Neural cell (in vitro differentiated cells): ENCODE data around the gene HOXD3. TPM values are rescaled to one million over a fixed set of nuclear protein-coding genes. Genes with fewer than 3 reads are reported as not detected.
A peak's percentile ranks its signal among the peaks of the same experiment; 100 is the strongest.

Experiments used
- H2AFZ ChIP-seq: fragments of 200-600, 300-800 bp; sonication (generic), shearing (Covaris generic); 2 replicates; pipeline ENCODE4 v1.6.0; 2014; ENCODE audit warnings: low read depth, mild to moderate bottlenecking, antibody characterized with exemption, low read length, moderate library complexity
- H3F3A ChIP-seq: fragments of 200-600 bp; shearing (Covaris generic); 2 replicates; pipeline ENCODE4 v1.6.1; 2016; ENCODE audit warnings: mild to moderate bottlenecking, moderate library complexity, mixed read lengths, antibody characterized with exemption, low read length; ENCODE audit not compliant: insufficient read depth, poor library complexity, severe bottlenecking
- H3K27ac ChIP-seq: fragments of 200-600, 300-800 bp; sonication (generic), shearing (Covaris generic); 2 replicates; pipeline ENCODE4 v1.5.1; 2014; ENCODE audit warnings: mild to moderate bottlenecking, low read length, moderate library complexity
- H3K27me3 ChIP-seq: fragments of 300-800, 200-600 bp; sonication (generic), shearing (Covaris generic); 2 replicates; pipeline ENCODE4 v1.6.0; 2014; ENCODE audit warnings: mild to moderate bottlenecking, low read depth, low read length, moderate library complexity; ENCODE audit not compliant: insufficient read depth
- H3K36me3 ChIP-seq: fragments of 300-800, 200-600 bp; sonication (generic), shearing (Covaris generic); 2 replicates; pipeline ENCODE4 v1.5.1; 2014; ENCODE audit warnings: mild to moderate bottlenecking, antibody characterized with exemption, low read length, moderate library complexity; ENCODE audit not compliant: insufficient read depth
- H3K4me2 ChIP-seq: fragments of 300-800, 200-600 bp; sonication (generic), shearing (Covaris generic); 2 replicates; pipeline ENCODE4 v1.6.0; 2014; ENCODE audit warnings: mild to moderate bottlenecking, low read length
- H3K4me3 ChIP-seq: fragments of 300-800, 200-600 bp; sonication (generic), shearing (Covaris generic); 2 replicates; pipeline ENCODE4 v1.5.1; 2014; ENCODE audit warnings: mild to moderate bottlenecking, low read length, moderate library complexity
- H3K79me2 ChIP-seq: fragments of 200-600 bp; shearing (Covaris generic); replicated peaks from 2 replicates; pipeline ENCODE4 v1.6.0; 2014; ENCODE audit warnings: mild to moderate bottlenecking, low read length, moderate library complexity; ENCODE audit not compliant: insufficient read depth
- H3K9ac ChIP-seq: fragments of 300-800, 200-600 bp; sonication (generic), shearing (Covaris generic); 2 replicates; pipeline ENCODE4 v1.6.1; 2016; ENCODE audit warnings: mild to moderate bottlenecking, low read length, mixed read lengths
- H3K9me2 ChIP-seq: fragments of 200-600 bp; shearing (Covaris generic); 2 replicates; pipeline ENCODE4 v1.6.1; 2016; ENCODE audit warnings: mild to moderate bottlenecking, low read length, mixed read lengths; ENCODE audit not compliant: insufficient read depth
- H3K9me3 ChIP-seq: fragments of 200-600, 300-800 bp; sonication (generic), shearing (Covaris generic); 2 replicates; pipeline ENCODE4 v1.6.1; 2016; ENCODE audit warnings: mild to moderate bottlenecking, mixed run types, low read length, moderate library complexity, mixed read lengths
- H4K20me1 ChIP-seq: fragments of 200-600 bp; shearing (Covaris generic); 2 replicates; pipeline ENCODE4 v1.6.1; 2016; ENCODE audit warnings: mild to moderate bottlenecking, mixed run types; ENCODE audit not compliant: insufficient read depth
- CTCF ChIP-seq: fragments of 450-650 bp; IDR thresholded peaks from 2 replicates; pipeline ENCODE4 v1.5.1; 2014; ENCODE audit warnings: antibody characterized with exemption, mild to moderate bottlenecking, moderate library complexity; ENCODE audit not compliant: poor library complexity, severe bottlenecking
- EP300 ChIP-seq: fragments of 450-650 bp; conservative IDR thresholded peaks from 2 replicates; pipeline ENCODE4 v1.6.1; 2014; ENCODE audit warnings: antibody characterized with exemption, mild to moderate bottlenecking, moderate library complexity; ENCODE audit not compliant: poor library complexity, severe bottlenecking
- EZH2 ChIP-seq: fragments of 200-600, 300-800 bp; shearing (Covaris generic), sonication (generic); IDR thresholded peaks from 2 replicates; pipeline ENCODE4 v1.6.1; 2014; ENCODE audit warnings: antibody characterized with exemption, low read length, borderline replicate concordance, mild to moderate bottlenecking; ENCODE audit not compliant: insufficient read depth, poor library complexity, severe bottlenecking
- MXI1 ChIP-seq: fragments of 450-650 bp; conservative IDR thresholded peaks from 2 replicates; pipeline ENCODE4 v1.6.1; 2014; ENCODE audit warnings: antibody characterized with exemption, mild to moderate bottlenecking; ENCODE audit not compliant: poor library complexity, severe bottlenecking
- POLR2AphosphoS5 ChIP-seq: IDR thresholded peaks from 2 replicates; pipeline ENCODE4 v1.6.1; 2012
- RAD21 ChIP-seq: fragments of 450-650 bp; conservative IDR thresholded peaks from 2 replicates; pipeline ENCODE4 v1.6.1; 2014; ENCODE audit warnings: antibody characterized with exemption, mild to moderate bottlenecking, moderate library complexity
- SMC3 ChIP-seq: fragments of 450-650 bp; conservative IDR thresholded peaks from 2 replicates; pipeline ENCODE4 v1.6.1; 2014; ENCODE audit warnings: antibody characterized with exemption, mild to moderate bottlenecking, moderate library complexity; ENCODE audit not compliant: poor library complexity
- TAF1 ChIP-seq: IDR thresholded peaks from 2 replicates; pipeline ENCODE4 v1.6.1; 2012; ENCODE audit warnings: low read depth
- polyA plus RNA-seq: library from polyadenylated mRNA; depleted of rRNA; stranded (reverse); fragments of >200 nt; gene quantifications from 2 replicates; pipeline ENCODE4 v1.2.3, GENCODE V29; 2014
- TF ChIP-seq, protein P1 (sequence below): IDR thresholded peaks from 2 replicates; pipeline ENCODE4 v1.6.1; 2012; ENCODE audit warnings: borderline replicate concordance

Gene HOXD3
- polyA plus RNA-seq, 1 donor from 2014 or later = not detected

DNA sequence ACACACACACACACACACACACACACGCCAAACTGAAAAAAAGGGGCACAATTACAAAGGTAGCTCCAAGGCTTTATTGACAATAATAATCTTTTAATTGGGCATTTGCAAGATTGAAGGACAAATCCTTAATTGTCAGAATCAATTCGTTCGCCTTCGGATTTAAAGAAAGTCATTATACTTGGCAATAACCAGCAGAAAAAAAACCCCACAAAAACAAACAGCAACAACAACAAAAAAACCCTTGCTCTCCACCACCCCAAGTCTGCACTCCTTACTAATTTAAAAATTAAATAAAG lies 29.4 kb upstream of the HOXD3 start:
- H3K9me3 ChIP-seq = no peaks in the 10 kb centered on the region
- H3K9ac ChIP-seq = no peak overlapping the region
- no peaks in the 10 kb centered on the region for H3K36me3 ChIP-seq
- H3K4me2 ChIP-seq = no peak overlapping the region
- H3K27me3 ChIP-seq = peaks cover 97% of the 10 kb centered on the region
- H4K20me1 ChIP-seq = no peaks in the 10 kb centered on the region
- H2AFZ ChIP-seq = no peak overlapping the region
- TF ChIP-seq CTCF = no peak
- TF ChIP-seq POLR2AphosphoS5 = peak; percentile 7
- H3K4me3 ChIP-seq = no peak overlapping the region
- H3K79me2 ChIP-seq = no peaks in the 10 kb centered on the region
- H3K27ac ChIP-seq = no peak overlapping the region
- H3K9me2 ChIP-seq = no peaks in the 10 kb centered on the region
- no peaks in the 10 kb centered on the region for H3F3A ChIP-seq

DNA sequence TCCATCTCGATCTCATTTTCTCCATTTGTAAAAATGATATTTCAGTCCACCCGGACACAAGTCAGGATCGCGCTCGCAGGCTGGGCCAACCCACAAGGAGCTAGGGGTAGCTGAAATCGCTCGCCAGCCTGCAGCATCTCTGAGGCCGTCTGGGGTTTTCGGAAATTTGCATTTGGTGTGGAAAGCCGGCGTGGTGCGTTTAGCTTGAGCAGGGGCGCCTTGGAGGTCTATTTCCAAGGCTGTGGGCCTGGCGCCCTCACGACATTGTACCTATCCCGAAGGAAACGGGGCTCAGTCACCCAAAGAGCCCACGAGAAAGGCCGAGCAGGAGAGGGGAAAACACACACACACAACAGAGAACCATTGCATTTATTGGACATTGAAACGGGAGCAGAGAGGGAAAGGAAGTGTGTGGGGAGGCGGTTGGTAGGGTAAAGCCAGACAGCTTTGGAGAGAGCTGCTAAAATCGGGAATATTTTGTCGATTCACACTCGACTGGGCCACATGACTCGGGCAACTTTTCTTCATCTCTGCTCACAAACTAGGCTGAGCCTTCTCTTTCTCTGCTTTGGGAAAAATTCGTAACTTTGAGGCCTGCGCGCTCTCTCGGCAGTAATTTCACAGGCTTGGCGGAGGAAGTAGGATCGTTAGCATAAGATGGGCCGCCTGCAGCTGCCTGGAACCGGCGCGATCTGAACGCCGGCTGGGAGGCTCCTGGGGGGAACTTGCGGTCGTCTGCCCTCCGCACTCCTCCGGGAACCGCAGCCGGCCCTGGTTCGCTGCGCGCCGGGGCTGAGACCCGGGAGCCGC lies 28.7 kb upstream of the HOXD3 start:
- H2AFZ ChIP-seq = no peak overlapping the region
- H3F3A ChIP-seq = no peaks in the 10 kb centered on the region
- H3K36me3 ChIP-seq = no peaks in the 10 kb centered on the region
- TF ChIP-seq MXI1 = no peak
- TF ChIP-seq POLR2AphosphoS5 = peak; percentile 28
- H3K27me3 ChIP-seq = peaks cover 97% of the 10 kb centered on the region
- H3K4me2 ChIP-seq = no peak overlapping the region
- H3K9me3 ChIP-seq = no peaks in the 10 kb centered on the region
- H3K79me2 ChIP-seq = no peaks in the 10 kb centered on the region
- H3K4me3 ChIP-seq = no peak overlapping the region
- no peak overlapping the region for H3K9ac ChIP-seq
- H3K9me2 ChIP-seq = no peaks in the 10 kb centered on the region
- H4K20me1 ChIP-seq = no peaks in the 10 kb centered on the region
- no peak overlapping the region for H3K27ac ChIP-seq

DNA sequence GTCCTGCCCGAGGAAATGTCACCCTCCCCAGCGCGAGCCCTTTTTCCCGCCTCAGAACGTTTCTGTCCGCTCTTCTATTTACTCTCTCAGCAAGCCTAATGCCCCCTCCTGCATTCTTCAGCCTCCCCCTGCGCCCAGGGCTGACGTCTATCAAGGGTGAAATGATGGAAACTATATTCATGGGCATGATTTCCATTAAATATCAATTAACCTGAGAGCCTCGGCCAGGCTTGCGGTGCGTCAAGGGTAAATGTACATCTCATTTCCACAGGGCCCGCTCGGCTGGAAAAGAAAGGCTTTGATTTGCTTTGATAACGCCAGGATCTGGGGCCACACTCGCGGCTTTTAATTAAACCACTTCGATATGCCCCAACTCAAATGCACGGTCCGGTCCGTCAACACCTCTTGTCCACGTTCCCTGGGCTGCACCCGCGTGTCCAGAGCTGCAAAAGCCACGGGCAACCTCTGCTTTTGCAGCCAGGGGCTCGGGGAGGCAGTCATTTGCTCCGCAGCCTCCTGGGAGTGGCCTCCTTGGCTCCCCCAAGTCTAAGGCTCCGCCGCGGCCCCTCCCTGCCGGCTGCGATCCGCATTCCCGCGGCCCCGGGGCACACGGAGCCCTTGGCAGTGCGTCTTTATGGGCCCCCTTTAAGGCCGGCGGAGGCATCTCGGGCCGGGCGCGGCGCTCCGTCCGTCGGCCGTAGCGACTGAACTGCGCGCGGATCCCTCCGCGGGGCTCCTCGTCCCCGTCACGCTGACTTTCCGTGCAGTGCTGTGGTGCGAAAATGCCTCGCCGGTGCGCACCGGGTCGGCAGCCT lies 27.9 kb upstream of the HOXD3 start, which contains the start of gene HOXD8:
Gene HOXD8, plus strand, starts transcription at position 724 of the 815 bp plus-strand sequence. CDS start 662 bp downstream, outside the sequence.
- H3F3A ChIP-seq = no peaks in the 10 kb centered on the region
- H3K4me3 ChIP-seq = peak within 1 kb of the TSS; percentile 58
- no peaks in the 10 kb centered on the region for H3K79me2 ChIP-seq
- no peaks in the 10 kb centered on the region for H4K20me1 ChIP-seq
- no peaks in the 10 kb centered on the region for H3K9me2 ChIP-seq
- no peak within 1 kb of the TSS for H3K4me2 ChIP-seq
- no peaks in the 10 kb centered on the region for H3K9me3 ChIP-seq
- H3K9ac ChIP-seq = no peak within 1 kb of the TSS
- no peaks in the 10 kb centered on the region for H3K36me3 ChIP-seq
- no peak within 1 kb of the TSS for H2AFZ ChIP-seq
- H3K27ac ChIP-seq = no peak within 1 kb of the TSS
- H3K27me3 ChIP-seq = peaks cover 97% of the 10 kb centered on the region
- TF ChIP-seq RAD21 (no peak), SMC3 (no peak), EP300 (no peak), EZH2 (peak; percentile 40), TAF1 (no peak), POLR2AphosphoS5 (peak; percentile 7), CTCF (no peak), MXI1 (no peak)
- TF ChIP-seq, protein P1, sequence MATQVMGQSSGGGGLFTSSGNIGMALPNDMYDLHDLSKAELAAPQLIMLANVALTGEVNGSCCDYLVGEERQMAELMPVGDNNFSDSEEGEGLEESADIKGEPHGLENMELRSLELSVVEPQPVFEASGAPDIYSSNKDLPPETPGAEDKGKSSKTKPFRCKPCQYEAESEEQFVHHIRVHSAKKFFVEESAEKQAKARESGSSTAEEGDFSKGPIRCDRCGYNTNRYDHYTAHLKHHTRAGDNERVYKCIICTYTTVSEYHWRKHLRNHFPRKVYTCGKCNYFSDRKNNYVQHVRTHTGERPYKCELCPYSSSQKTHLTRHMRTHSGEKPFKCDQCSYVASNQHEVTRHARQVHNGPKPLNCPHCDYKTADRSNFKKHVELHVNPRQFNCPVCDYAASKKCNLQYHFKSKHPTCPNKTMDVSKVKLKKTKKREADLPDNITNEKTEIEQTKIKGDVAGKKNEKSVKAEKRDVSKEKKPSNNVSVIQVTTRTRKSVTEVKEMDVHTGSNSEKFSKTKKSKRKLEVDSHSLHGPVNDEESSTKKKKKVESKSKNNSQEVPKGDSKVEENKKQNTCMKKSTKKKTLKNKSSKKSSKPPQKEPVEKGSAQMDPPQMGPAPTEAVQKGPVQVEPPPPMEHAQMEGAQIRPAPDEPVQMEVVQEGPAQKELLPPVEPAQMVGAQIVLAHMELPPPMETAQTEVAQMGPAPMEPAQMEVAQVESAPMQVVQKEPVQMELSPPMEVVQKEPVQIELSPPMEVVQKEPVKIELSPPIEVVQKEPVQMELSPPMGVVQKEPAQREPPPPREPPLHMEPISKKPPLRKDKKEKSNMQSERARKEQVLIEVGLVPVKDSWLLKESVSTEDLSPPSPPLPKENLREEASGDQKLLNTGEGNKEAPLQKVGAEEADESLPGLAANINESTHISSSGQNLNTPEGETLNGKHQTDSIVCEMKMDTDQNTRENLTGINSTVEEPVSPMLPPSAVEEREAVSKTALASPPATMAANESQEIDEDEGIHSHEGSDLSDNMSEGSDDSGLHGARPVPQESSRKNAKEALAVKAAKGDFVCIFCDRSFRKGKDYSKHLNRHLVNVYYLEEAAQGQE = no peak
